ENCODE measurements around the gene NRDE2.
A peak's percentile ranks its signal among the peaks of the same experiment; 100 is the strongest.

The NRDE2 gene, protein sequence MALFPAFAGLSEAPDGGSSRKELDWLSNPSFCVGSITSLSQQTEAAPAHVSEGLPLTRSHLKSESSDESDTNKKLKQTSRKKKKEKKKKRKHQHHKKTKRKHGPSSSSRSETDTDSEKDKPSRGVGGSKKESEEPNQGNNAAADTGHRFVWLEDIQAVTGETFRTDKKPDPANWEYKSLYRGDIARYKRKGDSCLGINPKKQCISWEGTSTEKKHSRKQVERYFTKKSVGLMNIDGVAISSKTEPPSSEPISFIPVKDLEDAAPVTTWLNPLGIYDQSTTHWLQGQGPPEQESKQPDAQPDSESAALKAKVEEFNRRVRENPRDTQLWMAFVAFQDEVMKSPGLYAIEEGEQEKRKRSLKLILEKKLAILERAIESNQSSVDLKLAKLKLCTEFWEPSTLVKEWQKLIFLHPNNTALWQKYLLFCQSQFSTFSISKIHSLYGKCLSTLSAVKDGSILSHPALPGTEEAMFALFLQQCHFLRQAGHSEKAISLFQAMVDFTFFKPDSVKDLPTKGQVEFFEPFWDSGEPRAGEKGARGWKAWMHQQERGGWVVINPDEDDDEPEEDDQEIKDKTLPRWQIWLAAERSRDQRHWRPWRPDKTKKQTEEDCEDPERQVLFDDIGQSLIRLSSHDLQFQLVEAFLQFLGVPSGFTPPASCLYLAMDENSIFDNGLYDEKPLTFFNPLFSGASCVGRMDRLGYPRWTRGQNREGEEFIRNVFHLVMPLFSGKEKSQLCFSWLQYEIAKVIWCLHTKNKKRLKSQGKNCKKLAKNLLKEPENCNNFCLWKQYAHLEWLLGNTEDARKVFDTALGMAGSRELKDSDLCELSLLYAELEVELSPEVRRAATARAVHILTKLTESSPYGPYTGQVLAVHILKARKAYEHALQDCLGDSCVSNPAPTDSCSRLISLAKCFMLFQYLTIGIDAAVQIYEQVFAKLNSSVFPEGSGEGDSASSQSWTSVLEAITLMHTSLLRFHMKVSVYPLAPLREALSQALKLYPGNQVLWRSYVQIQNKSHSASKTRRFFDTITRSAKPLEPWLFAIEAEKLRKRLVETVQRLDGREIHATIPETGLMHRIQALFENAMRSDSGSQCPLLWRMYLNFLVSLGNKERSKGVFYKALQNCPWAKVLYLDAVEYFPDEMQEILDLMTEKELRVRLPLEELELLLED
- total RNA-seq = 55.7 to 56.4 reads per million in 2 donors

DNA sequence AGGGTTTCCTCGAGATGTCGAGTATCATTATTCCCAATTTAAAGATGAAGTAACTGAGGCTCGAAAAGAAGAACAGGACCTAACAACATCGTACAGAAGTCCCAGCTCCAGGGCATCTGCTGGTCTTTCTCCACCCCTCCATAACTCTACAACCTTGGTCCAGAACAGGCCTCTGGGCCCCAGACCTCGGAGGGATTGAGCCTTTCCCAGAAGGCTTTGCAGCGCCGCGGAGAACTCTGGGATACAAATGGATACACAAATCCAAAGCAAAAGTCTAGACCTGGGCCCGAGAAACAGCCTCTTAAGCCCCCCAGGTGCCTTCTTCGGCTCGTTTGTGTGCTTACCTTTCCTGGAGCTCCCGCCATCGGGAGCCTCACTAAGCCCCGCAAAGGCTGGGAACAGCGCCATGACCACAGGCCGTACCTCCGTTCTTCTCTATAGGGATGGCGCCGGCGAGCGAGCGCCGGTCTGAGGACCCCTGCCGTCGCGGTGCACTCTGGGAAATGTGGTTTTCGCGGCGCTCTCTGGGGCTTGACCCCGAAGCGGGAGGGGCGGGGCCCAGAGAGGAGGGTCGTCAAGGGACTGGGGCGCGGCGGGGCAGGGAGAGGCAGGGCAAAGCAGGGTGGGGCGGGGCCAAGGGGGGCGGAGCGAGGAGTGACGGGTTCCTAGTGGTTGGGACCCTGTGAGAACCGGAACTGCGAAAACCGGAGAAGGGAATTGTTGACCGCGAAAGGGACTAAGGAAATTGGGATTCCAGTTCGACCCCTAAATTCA lies at the start of gene NRDE2:
TSS of gene NRDE2 (minus strand) at position 445 of the 774 bp plus-strand sequence. CDS start at position 408, 37 bp downstream.
- peak; percentile 78 for DNase-seq

DNA sequence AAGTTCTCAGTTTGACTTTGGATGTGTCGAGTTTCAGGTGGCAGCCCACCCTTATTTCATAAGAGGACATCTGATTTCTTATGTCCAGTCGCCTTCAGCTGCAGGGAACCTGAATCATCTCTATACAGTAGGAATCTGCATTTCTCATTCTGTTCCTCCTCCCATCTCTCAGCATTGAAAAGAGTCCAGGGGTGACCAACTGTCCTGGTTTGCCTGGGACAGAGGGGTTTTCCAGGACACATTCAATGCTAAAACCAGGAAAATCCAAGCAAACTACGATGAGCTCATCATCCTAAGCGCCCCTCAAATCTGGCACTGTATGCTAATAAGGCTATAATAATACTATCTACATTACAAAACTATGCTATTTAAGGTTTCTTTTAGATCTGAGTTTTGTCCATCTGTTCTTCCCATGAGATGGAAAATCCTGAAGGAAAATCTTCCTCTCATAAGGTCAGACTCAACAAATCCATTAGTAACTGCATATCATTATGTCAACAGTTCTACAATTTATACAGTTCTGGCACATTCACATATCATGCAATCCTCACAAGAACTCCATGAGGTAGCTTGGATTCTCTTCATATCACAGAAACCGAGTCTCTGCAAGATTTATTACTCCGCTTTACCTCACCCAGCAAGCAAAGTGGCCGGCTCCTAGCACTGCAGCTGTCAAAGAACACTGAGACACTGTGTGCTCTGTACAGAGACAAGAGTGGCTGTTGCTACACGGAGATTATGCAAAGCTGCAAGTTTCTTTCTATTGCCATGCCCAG lies 49.5 kb upstream of the NRDE2 start:
- DNase-seq = no peak

DNA sequence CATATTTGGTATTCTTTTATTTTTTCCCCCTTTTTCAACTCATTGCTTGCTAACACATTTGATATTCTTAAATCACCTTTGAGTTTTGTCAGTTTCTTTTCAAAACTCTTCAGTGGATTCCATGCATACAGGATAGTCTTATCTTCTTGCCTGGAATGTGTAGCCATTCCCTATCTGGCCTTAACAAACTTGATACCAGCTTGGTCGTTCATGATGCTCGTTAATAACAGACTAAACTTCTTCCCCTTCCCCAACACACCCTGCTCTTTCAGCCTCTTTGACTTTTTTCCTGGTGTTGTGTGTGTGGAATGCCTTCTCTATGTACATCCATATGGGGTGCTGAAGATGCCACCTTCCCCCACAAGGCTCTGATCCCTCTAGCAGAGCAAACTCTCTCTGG lies 47.4 kb upstream of the NRDE2 start:
- no peak for DNase-seq

DNA sequence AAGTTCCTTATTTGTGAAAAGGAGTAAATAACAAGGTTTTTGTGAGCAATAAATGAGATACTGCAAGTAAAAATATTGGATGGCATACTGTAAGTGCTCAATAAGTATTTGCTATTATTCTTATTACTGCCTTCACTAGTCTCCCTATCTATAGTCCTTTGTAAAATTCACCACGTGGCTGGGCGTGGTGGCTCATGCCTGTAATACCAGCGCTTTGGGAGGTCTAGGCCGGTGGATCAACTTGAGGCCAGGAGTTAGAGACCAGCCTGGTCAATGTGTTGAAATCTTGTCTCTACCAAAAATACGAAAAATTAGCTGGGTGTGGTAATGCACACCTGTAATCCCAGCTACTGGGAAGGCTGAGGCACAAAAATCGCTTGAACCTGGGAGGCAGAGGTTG lies 46.5 kb upstream of the NRDE2 start:
- DNase-seq = no peak

DNA sequence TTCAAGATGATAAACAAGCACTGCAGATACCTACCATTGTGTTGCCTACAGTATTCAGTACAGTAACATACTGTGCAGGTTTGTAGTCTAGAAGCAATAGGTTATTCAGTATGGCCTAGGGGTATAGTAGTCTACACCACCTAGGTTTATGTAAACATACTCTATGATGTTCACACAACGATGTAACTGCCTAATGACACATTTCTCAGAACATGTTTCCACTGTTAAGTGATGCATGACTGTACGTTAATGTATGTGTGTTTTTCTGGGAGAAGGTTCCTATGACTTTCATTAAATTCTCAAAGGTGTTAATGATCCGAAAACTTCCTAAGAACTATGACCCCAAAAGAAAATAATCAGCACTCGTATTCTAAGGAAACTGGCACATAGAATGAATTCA lies 44.2 kb upstream of the NRDE2 start:
- DNase-seq = no peak

DNA sequence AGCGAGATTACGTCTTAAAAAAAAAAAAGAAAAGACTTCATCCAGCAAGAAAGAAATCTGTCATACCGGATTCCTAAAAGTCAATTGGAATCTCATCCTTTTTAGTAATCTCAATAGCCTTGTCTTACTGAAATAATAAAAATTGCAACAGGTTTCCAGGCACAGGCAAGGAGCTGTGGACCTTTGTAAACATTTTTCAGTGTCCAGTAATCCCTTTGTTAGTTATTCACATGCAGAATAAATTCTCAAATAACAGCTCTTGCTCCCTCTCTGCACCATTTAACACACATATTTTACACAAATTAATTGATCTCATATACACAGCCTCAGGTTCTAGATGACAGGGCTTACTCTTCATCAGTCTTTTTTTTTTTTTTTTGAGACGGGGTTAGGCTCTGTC lies 43.1 kb upstream of the NRDE2 start:
- no peak for DNase-seq

DNA sequence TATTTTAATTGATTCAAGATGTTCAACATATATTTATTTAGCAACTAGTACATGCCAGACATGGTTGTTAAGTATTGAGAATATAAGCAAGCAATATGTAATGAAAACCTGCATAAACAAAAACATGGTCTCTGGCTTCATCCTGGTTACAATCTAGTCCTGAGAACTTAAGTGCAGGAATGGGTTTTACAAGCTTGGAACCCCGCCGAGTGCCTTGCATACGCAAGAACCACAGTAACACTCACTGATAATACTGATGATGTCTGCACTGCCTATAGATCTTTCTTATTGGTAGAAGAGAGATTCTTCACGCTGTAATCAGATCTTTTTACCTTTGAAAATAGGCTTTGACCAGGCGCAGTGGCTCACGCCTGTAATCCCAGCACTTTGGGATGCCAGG lies 42.1 kb upstream of the NRDE2 start:
- DNase-seq = no peak

DNA sequence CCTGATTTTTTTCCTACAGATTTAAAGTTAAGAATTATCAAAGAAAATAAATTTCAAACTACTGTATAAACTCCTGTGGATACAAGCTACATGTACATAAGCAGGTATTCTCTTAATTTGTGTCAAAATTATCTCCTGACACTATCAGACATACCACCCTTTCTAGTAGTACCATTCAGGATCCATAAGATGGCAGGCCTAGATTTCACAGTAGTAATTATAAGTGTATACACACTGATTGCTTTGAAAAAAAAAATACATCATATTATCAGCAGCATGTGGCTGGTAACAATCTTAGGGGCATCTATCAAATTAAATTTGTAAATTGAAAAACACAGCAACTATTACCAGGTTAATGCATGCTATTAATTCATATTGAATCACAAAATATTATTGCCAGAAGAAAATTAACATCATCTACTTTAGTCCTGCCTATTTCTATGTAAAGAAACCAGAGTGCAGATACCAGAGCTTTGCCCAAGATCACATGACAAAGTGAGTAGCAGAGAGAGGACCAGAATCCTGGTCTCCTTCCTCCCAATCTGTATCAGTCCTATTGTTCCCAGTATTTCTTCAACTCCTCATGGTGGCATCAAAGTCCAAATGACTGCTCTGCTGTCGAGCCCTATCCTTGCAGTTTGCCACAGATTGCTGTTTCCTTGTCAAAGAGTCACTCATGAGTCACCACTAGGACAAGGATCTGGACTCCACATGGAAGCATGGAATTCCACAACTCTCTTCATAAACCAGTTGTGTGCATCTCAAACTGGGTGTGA lies 37.4 kb upstream of the NRDE2 start:
- no peak for DNase-seq

DNA sequence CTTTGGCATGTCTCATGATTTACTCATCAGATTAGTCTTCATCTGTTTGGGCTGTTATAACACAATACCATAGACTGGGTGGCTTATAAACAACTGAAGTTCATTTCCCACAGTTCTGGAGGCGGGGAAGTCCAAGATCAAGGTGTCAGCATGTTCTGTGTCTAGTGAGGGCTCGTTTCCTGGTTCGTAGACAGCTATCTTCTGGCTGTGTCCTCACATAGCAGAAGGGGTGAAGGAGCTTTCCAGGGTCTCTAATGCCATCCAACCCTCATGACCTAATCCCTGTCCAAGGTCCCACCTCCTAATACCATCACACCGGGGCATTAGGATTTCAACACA lies 30.8 kb upstream of the NRDE2 start:
- no peak for DNase-seq

DNA sequence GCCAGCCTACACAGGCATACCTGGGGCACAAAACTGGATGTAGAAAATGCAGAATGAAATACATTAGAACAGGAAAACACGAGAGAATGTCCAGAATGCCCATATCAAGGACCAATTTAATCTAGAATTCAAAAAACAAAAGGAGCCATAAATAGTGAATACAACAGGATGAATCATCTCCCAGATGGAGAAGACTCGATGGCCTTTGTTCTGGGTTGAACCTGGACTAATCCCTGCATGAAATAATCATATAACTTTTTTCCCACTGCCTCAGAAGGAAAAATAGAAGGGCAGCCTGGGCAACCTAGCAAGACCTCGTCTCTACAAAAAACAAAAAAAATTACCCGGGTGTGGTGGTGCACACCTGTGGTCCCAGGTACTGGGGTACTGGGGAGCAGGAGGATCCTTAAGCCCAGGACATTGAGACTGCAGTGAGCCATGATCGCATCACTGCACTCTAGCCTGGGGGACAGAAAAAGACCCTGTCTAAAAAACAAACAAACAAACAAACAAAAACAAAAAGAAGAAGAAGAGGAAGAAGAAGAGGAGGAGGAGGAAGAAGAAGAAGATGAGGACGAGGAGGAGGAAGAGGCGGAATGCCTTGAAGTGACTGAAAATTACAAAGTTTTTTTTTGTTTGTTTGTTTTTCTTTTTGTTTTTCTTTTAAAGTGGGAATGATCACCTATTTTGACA lies 30.3 kb upstream of the NRDE2 start:
- DNase-seq = no peak

DNA sequence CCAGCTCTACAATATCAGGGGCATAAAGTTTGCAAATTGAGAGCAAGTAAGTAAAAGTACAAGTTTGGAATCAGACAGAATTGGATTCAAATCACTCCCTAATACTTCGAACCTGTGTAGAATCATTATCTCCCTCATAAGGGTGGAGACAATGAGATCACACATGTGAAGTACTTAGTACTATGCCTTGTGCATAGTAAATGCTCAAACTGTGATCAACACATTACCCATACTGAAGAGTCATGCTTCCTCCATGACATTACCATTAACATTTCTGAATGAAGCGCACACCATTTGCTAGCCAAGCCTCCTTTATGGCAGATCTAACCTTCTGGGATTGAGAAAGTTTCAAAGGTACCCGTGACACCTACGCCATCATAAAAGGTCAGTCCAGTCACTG lies 26.6 kb upstream of the NRDE2 start:
- no peak for DNase-seq

DNA sequence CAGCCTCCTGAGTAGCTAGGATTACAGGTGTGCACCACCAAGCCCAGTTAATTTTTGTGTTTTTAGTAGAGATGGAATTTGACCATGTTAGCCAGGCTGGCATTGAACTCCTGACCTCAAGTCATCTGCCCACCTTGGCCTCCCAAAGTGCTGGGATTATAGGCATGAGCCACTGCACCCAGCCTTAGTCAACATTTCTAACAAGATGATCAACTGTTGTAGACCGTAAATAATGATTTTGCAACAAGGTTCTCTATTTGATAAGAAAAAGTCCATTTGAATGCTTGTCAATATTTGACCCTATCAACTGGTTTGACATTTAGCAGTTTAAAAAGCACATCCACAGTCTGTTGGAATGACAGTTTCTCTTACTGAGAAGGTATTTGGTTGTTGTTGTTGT lies 25.2 kb upstream of the NRDE2 start:
- no peak for DNase-seq

DNA sequence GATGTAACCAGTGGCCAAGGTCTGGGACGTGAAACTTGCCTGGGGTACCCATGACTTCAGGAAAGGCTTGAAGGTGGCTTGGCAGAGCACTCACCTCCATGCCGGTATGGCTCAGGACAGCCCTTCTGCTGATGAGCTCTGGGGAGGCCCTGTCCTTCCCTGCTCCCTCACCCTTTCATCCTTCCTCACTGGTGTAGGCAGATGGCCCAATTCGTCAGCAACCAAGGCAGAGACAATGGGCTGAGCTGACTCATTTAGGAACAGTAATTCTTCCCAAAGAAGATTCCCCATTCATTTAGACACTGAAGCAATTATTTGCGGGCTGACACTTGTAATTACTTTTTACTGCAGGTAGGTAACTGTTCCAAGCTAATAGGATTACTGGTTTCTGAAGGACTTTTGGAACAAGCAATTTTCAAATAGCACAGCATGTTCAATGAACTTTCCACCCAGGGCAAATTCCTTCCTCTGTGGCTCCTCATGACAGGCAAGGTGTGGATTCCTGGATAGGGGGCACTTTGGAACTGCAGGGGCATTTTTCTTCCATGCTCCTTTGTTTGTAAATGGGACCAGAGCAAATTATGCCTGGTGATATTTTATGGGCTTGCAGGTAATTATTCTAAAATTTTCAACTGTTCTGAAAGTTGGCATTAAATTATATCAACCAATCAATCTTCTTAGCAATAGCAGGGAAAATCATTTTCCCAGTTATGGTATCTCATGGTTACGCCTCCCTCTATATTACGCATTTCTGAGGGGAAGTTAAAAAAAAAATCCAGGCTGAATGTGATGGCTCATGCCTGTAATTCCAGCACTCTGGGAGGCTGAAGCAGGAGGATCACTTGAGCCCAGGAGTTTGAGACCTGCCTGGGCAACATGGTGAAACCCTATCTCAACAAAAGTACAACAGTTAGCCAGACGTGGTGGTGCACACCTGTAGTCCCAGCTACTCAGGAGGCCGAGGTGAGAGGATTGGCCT lies 24.1 kb upstream of the NRDE2 start:
- DNase-seq = no peak

DNA sequence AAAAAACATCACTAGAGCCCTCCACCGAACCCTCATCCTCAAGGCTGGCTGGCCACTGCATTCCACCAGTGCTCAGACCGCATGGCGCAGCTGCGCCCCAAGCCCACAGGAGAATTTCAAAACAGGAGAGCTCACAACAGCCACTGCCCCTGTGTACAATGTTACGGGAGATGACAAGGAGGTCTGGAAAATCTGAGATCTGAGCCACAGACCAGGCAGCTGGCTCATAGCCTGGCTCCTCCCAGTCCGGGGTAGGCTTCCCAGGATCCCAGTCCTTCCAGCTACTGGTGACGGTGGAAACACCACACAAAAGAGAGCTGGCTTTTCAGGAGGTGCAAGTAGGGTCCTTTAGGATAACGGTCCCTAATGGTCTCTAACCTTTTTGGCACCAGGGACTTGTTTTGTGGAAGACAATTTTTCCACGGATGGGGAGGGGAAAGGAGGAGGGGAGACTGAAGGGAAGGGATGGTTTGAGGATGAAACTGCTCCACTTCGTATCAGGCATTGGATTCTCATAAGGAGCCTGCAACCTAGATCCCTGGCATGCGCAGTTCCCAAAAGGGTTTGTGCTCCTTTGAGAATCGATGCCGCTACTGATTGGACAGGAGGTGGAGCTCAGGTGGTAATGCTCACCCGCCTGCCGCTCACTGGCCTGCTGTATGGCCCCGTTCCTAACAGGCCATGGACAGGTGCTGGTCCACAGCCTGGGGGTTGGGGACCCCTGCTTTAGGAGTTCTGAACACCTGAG lies 23.0 kb upstream of the NRDE2 start:
- DNase-seq = no peak

DNA sequence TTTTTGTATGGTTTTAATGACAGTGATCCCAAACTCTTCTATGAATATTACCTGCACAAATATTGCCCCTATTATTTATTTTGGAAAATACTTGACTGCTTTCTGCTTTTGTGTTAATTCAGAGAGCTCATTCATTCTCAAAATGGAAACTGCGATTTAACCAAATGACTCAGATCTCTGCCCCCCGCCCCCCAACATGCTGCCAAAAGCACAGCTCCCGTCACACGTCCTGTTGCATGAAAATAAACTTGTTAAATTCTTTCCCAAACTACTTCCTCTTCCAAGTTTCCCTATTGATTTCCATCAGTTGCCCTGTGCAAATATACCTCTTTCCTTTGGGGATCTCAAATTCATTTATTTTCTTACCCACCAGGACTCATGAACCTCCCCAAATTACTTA lies 18.0 kb upstream of the NRDE2 start:
- no peak for DNase-seq

DNA sequence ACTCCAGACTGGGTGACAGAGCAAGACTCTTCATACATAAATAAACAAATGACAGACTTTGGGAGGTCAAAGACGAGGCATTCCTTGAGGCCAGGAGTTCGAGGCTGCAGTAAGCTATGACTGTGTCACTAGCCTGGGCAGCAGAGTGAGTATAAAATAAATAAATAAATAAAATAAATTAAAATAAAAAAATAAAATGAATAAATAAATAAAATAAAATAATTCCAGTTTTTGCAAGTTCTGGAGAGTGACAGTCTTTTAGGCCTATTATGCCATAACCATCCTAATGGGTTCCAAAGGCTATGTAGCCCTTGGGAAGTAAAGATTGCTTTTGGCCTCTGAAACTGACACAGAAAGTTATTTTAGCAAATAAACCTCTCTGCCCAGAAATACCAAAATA lies 16.5 kb upstream of the NRDE2 start:
- no peak for DNase-seq

DNA sequence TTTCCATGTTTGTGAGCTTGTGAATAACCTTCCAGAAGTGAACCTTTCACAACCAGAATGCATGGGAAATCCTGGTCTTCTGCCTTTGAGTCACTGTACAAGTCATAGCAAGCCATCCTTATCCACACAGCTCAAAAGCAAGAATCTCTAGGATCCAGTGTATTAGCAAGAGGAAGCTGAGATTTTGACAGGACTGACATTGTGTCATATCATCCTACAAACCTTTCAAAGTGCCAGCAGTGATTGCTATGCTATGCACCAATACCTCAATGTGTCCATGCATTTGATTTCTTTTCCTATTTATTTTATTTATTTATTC lies 13.5 kb upstream of the NRDE2 start:
- DNase-seq = no peak

Data from activated gamma-delta T cell (primary cell).